H1 (cell line): ENCODE data around the gene SLC22A31. TPM values are rescaled to one million over a fixed set of nuclear protein-coding genes. Genes with fewer than 3 reads are reported as not detected.

Experiments
- CTCF ChIA-PET: fragments of 300-600 bp; sonication (Branson Sonifier 250); formaldehyde crosslinking; loops from one replicate; lab custom pipeline; 2021; ENCODE audit not compliant: partially characterized antibody; lab: Charles Lee
- POLR2A ChIA-PET: fragments of 300-600 bp; sonication (Branson Sonifier 250); formaldehyde crosslinking; loops from one replicate; lab custom pipeline; 2021; ENCODE audit warnings: inconsistent platforms; ENCODE audit not compliant: partially characterized antibody; lab: Charles Lee
- DNase-seq, 2 experiments: peaks; one replicate each; pipeline versions ENCODE4 v3.0.0 to v3.0.0-alpha.2; 2010 to 2022; ENCODE audit warnings: low spot score in 2 of 2, low read depth in 1 of 2, mixed read lengths in 1 of 2
- FAIRE-seq: peaks from 2 replicates; lab custom pipeline; 2011; peaks lifted over from hg19 to GRCh38; lab: Jason Lieb, UNC
- H2AFZ ChIP-seq: 2 replicates; pipeline ENCODE4 v1.8.1; 2012; ENCODE audit warnings: low read length, inconsistent platforms
- H2AK5ac ChIP-seq: 2 replicates; pipeline ENCODE4 v1.6.1; 2013; ENCODE audit warnings: low read depth, low read length
- H2BK120ac ChIP-seq: replicated peaks from 2 replicates; pipeline ENCODE3; 2013; ENCODE audit warnings: low read depth, low read length, inconsistent platforms
- H2BK12ac ChIP-seq: 2 replicates; pipeline ENCODE4 v1.6.1; 2013; ENCODE audit warnings: low read depth, low read length
- H2BK15ac ChIP-seq: 2 replicates; pipeline ENCODE4 v1.6.1; 2013; ENCODE audit warnings: low read length
- H2BK20ac ChIP-seq: 2 replicates; pipeline ENCODE4 v1.6.1; 2013; ENCODE audit warnings: low read length
- H2BK5ac ChIP-seq: 2 replicates; pipeline ENCODE4 v1.6.1; 2013; ENCODE audit warnings: low read depth, low read length
- H3K14ac ChIP-seq: 2 replicates; pipeline ENCODE4 v1.6.1; 2013; ENCODE audit warnings: inconsistent platforms; ENCODE audit not compliant: insufficient read length
- H3K18ac ChIP-seq: 2 replicates; pipeline ENCODE4 v1.6.1; 2013; ENCODE audit warnings: low read length; ENCODE audit errors: extremely low read depth
- H3K23ac ChIP-seq: 2 replicates; pipeline ENCODE4 v1.6.1; 2013; ENCODE audit warnings: inconsistent platforms; ENCODE audit not compliant: insufficient read length
- H3K23me2 ChIP-seq: 2 replicates; pipeline ENCODE4 v1.6.1; 2013; ENCODE audit warnings: low read depth, low read length
- H3K27ac ChIP-seq: 2 replicates; pipeline ENCODE4 v1.6.1; 2011; ENCODE audit warnings: low read depth, low read length, inconsistent platforms
- H3K27me3 ChIP-seq, 4 experiments: replicated peaks in 1 of 4; 1 replicate in 1 of 4; 2 replicates in 3 of 4; pipeline versions ENCODE4 v1.6.1 to v1.8.1; 2011 to 2013; ENCODE audit warnings: low read length in 3 of 4, mild to moderate bottlenecking in 3 of 4, inconsistent platforms in 2 of 4, mixed read lengths in 2 of 4, moderate library complexity in 1 of 4; ENCODE audit not compliant: control insufficient read depth in 3 of 4, insufficient read depth in 3 of 4; ENCODE audit errors: extremely low read depth in 1 of 4
- H3K36me3 ChIP-seq, 4 experiments: 2 replicates each; pipeline versions ENCODE4 v1.6.1 to v1.8.1; 2011 to 2013; ENCODE audit warnings: mild to moderate bottlenecking in 4 of 4, low read length in 3 of 4, moderate library complexity in 2 of 4, control low read depth in 1 of 4, inconsistent platforms in 1 of 4; ENCODE audit not compliant: insufficient read depth in 4 of 4, control insufficient read depth in 2 of 4
- H3K4ac ChIP-seq: replicated peaks from 2 replicates; pipeline ENCODE3; 2013; ENCODE audit warnings: low read length, low read depth, mixed read lengths, inconsistent platforms; ENCODE audit not compliant: insufficient read length
- H3K4me1 ChIP-seq, 4 experiments: replicated peaks in 1 of 4; 1 replicate in 1 of 4; 2 replicates in 3 of 4; pipeline versions ENCODE4 v1.6.1 to v1.8.1; 2011 to 2013; ENCODE audit warnings: low read length in 3 of 4, inconsistent platforms in 2 of 4, mixed read lengths in 1 of 4; ENCODE audit not compliant: insufficient read depth in 4 of 4, control insufficient read depth in 3 of 4
- H3K4me2 ChIP-seq, 2 experiments: 2 replicates each; pipeline versions ENCODE4 v1.6.1 to v1.8.1; 2011 to 2013; ENCODE audit warnings: low read depth in 2 of 2, low read length in 2 of 2, control low read depth in 1 of 2, inconsistent platforms in 1 of 2, mild to moderate bottlenecking in 1 of 2; ENCODE audit not compliant: insufficient read depth in 1 of 2
- H3K4me3 ChIP-seq, 4 experiments: fragments of 200-600, 300-600 bp in 1 of 4; sonication (generic), shearing (Covaris generic), sonication (Bioruptor Twin) in 1 of 4; 2 replicates each; pipeline versions ENCODE4 v1.5.1 to v1.8.1; 2011 to 2016; ENCODE audit warnings: low read length in 4 of 4, low read depth in 3 of 4, control low read depth in 2 of 4, inconsistent platforms in 2 of 4, mild to moderate bottlenecking in 2 of 4, mixed read lengths in 1 of 4, moderate library complexity in 1 of 4; ENCODE audit not compliant: insufficient read depth in 2 of 4; ENCODE audit errors: extremely low read depth in 1 of 4
- H3K56ac ChIP-seq: replicated peaks from 2 replicates; pipeline ENCODE3; 2013; ENCODE audit warnings: low read depth, mild to moderate bottlenecking, mixed read lengths, low read length, inconsistent platforms; ENCODE audit not compliant: insufficient read length
- H3K79me1 ChIP-seq: 2 replicates; pipeline ENCODE4 v1.6.1; 2013; ENCODE audit warnings: low read depth, low read length, control low read depth
- H3K79me2 ChIP-seq, 2 experiments: 2 replicates each; pipeline versions ENCODE4 v1.6.1 to v1.8.1; 2012 to 2013; ENCODE audit warnings: low read length in 2 of 2, mild to moderate bottlenecking in 2 of 2, inconsistent platforms in 1 of 2; ENCODE audit not compliant: insufficient read depth in 2 of 2, control insufficient read depth in 1 of 2
- H3K9ac ChIP-seq, 4 experiments: replicated peaks in 1 of 4; 1 replicate in 1 of 4; 2 replicates in 3 of 4; pipeline versions ENCODE4 v1.6.1 to v1.8.1; 2011 to 2013; ENCODE audit warnings: low read depth in 3 of 4, low read length in 3 of 4, control low read depth in 2 of 4, mild to moderate bottlenecking in 2 of 4, moderate library complexity in 2 of 4, inconsistent platforms in 1 of 4; ENCODE audit errors: extremely low read depth in 1 of 4
- H3K9me3 ChIP-seq, 2 experiments: 2 replicates each; pipeline versions ENCODE4 v1.6.1 to v1.8.1; 2012 to 2013; ENCODE audit warnings: mild to moderate bottlenecking in 2 of 2, moderate library complexity in 2 of 2, control low read depth in 1 of 2, inconsistent platforms in 1 of 2, low read depth in 1 of 2, low read length in 1 of 2, mixed read lengths in 1 of 2; ENCODE audit not compliant: insufficient read depth in 2 of 2
- H4K20me1 ChIP-seq, 2 experiments: replicated peaks in 1 of 2; 2 replicates each; pipeline versions ENCODE3 to v1.8.1; 2011 to 2013; ENCODE audit warnings: inconsistent platforms in 2 of 2, low read length in 2 of 2, mild to moderate bottlenecking in 1 of 2; ENCODE audit not compliant: insufficient read depth in 2 of 2, control insufficient read depth in 1 of 2
- H4K5ac ChIP-seq: 2 replicates; pipeline ENCODE4 v1.6.1; 2013; ENCODE audit warnings: low read length, low read depth, mixed read lengths, inconsistent platforms; ENCODE audit not compliant: insufficient read length
- H4K8ac ChIP-seq: 2 replicates; pipeline ENCODE4 v1.8.0; 2013; ENCODE audit warnings: mild to moderate bottlenecking, moderate library complexity, low read length, inconsistent platforms; ENCODE audit not compliant: insufficient read depth; ENCODE audit errors: extremely low read depth
- H4K91ac ChIP-seq: replicated peaks from 2 replicates; pipeline ENCODE3; 2013; ENCODE audit warnings: low read length, mixed read lengths, inconsistent platforms; ENCODE audit not compliant: insufficient read length
- CEBPB ChIP-seq: IDR thresholded peaks from 2 replicates; pipeline ENCODE4 v1.6.1; 2012; ENCODE audit warnings: low read depth, low read length
- CHD2 ChIP-seq: IDR thresholded peaks from 2 replicates; pipeline ENCODE4 v1.6.1; 2012; ENCODE audit warnings: low read length, improper control_type of control experiment
- EGR1 ChIP-seq: IDR thresholded peaks from 2 replicates; pipeline ENCODE4 v1.6.1; 2011; ENCODE audit warnings: low read depth, low read length, borderline replicate concordance
- EZH2 ChIP-seq: fragments of 200-600 bp; sonication (generic); IDR thresholded peaks from 2 replicates; pipeline ENCODE4 v1.7.1; 2012; ENCODE audit warnings: low read depth, mild to moderate bottlenecking, moderate library complexity, low read length, inconsistent platforms; ENCODE audit not compliant: severe bottlenecking
- GABPA ChIP-seq: IDR thresholded peaks from 2 replicates; pipeline ENCODE4 v1.6.1; 2011; ENCODE audit warnings: mild to moderate bottlenecking, low read length, moderate library complexity, borderline replicate concordance; ENCODE audit not compliant: insufficient read depth
- HDAC2 ChIP-seq, 2 experiments: fragments of 300-600 bp in 1 of 2; sonication (generic) in 1 of 2; IDR thresholded peaks; 2 replicates each; pipeline ENCODE4 v1.6.1; 2011 to 2012; ENCODE audit warnings: low read depth in 2 of 2, low read length in 2 of 2, mild to moderate bottlenecking in 2 of 2, moderate library complexity in 2 of 2, borderline replicate concordance in 1 of 2, inconsistent platforms in 1 of 2
- KDM4A ChIP-seq: IDR thresholded peaks from one replicate; pipeline ENCODE4 v1.7.1; 2012; ENCODE audit warnings: low read depth, mild to moderate bottlenecking, moderate library complexity, low read length, inconsistent platforms; ENCODE audit not compliant: severe bottlenecking
- MAFK ChIP-seq: IDR thresholded peaks from 2 replicates; pipeline ENCODE4 v1.6.1; 2012; ENCODE audit warnings: low read depth, mild to moderate bottlenecking, improper control_type of control experiment, low read length
- PHF8 ChIP-seq: fragments of 200-600 bp; sonication (generic); conservative IDR thresholded peaks from 2 replicates; pipeline ENCODE4 v1.7.1; 2012; ENCODE audit warnings: low read depth, mild to moderate bottlenecking, inconsistent platforms, low read length, moderate library complexity
- SIN3A ChIP-seq, 2 experiments: IDR thresholded peaks in 1 of 2; conservative IDR thresholded peaks in 1 of 2; 2 replicates each; pipeline ENCODE4 v1.6.1; 2011 to 2012; ENCODE audit warnings: low read length in 2 of 2, improper control_type of control experiment in 1 of 2, low read depth in 1 of 2, mild to moderate bottlenecking in 1 of 2
- SIRT6 ChIP-seq: IDR thresholded peaks from one replicate; pipeline ENCODE4 v1.7.1; 2012; ENCODE audit warnings: low read length, inconsistent platforms
- SP2 ChIP-seq: IDR thresholded peaks from 2 replicates; pipeline ENCODE4 v1.6.1; 2012; ENCODE audit warnings: mild to moderate bottlenecking, low read length, inconsistent platforms
- TCF12 ChIP-seq: IDR thresholded peaks from 2 replicates; pipeline ENCODE4 v1.6.1; 2011; ENCODE audit warnings: low read depth, mild to moderate bottlenecking, low read length
- WGBS, 2 experiments: shearing (Covaris generic) in 1 of 2; methylation state at CpG; one replicate each; pipeline versions ENCODE4 v1.1.6 to v1.1.7; 2013 to 2015; ENCODE audit warnings: low lambda C conversion rate in 2 of 2, mixed read lengths in 2 of 2, inconsistent platforms in 1 of 2, low coverage in 1 of 2, missing lambda C conversion rate in 1 of 2; ENCODE audit not compliant: insufficient replicate concordance in 2 of 2, insufficient coverage in 1 of 2, insufficient read length in 1 of 2; ENCODE audit errors: extremely low coverage in 1 of 2, missing lambda C conversion rate in 1 of 2; 5-methylcytosine and 5-hydroxymethylcytosine counted together
- polyA plus RNA-seq, 7 experiments: library from polyadenylated mRNA; depleted of rRNA in 3 of 7; stranded (reverse) in 5 of 7; unstranded in 2 of 7; fragments of >200 nt in 5 of 7; fragments of 200-250 nt in 2 of 7; gene quantifications; 1 replicate in 5 of 7; 2 replicates in 1 of 7; 4 replicates in 1 of 7; pipeline versions ENCODE4 v1.2.1 to v1.2.3, GENCODE V29; 2011 to 2013; ENCODE audit warnings: missing spikeins in 2 of 7, mixed read lengths in 2 of 7
- total RNA-seq: library from RNA; stranded (reverse); fragmentation: NEBNext Ultra II Directional; extraction: Animal tissue kit (Norgen Biotek cat#: 25700); gene quantifications from 2 replicates; pipeline ENCODE4 v1.2.1, GENCODE V29; 2021

Gene SLC22A31
- total and polyA plus RNA-seq, 2 of the 8 experiments (the other 6 are each of a cell fraction or from before 2014, with no cell fraction given): 7.7 to 10.6 TPM

- Histone ChIP-seq H3K27ac (no peak overlapping the region), H3K56ac (no peak overlapping the region), H3K14ac (no peak overlapping the region), H4K8ac (no peak overlapping the region), H4K20me1 (peaks cover 0 to 4% of the 10 kb centered on the region in 2 experiments), H4K5ac (no peak overlapping the region), H3K79me1 (no peaks in the 10 kb centered on the region), H3K27me3 (no peaks in the 10 kb centered on the region), H3K36me3 (no peaks in the 10 kb centered on the region), H2AK5ac (no peak overlapping the region), H2BK12ac (no peak overlapping the region), H2AFZ (no peak overlapping the region), H2BK20ac (no peak overlapping the region), H3K4me3 (no peak overlapping the region), H2BK5ac (no peak overlapping the region), H2BK15ac (no peak overlapping the region), H3K23ac (no peak overlapping the region), H3K4ac (no peak overlapping the region), H4K91ac (no peak overlapping the region), H2BK120ac (no peak overlapping the region), H3K4me1 (no peaks in the 10 kb centered on the region), H3K9ac (no peak overlapping the region), H3K79me2 (no peaks in the 10 kb centered on the region), H3K4me2 (no peak overlapping the region), H3K23me2 (no peaks in the 10 kb centered on the region), H3K9me3 (no peaks in the 10 kb centered on the region), H3K18ac (no peak overlapping the region)
- ChIA-PET CTCF (interaction anchor here (1.2 to 1.4 kb wide), 3 partner anchors 11 to 398 kb away, joined by 3 to 4 read pairs (median 4); no protein-coding TSS in a partner anchor), POLR2A (interaction anchor here (0.5 kb wide), 1 partner anchor 740 kb away, joined by 3 read pairs; no protein-coding TSS in a partner anchor)
- DNase-seq (no peak), FAIRE-seq (no peak)
- 82% methylated on average over 11 of the region's 11 CpGs; no CpG with 5 or more reads in 1 of the 2 experiments for WGBS, 2 experiments
- TF ChIP-seq EGR1 (no peak), CHD2 (no peak), KDM4A (no peak), GABPA (no peak), SIRT6 (no peak), HDAC2 (IDR thresholded peaks at IDR 0.05; ENCODE audit: borderline replicate concordance in 1 of 2, low read depth in 2 of 2, low read length in 2 of 2) (no peak), TCF12 (no peak), SP2 (no peak), MAFK (no peak), EZH2 (no peak), PHF8 (no peak), SIN3A (conservative IDR thresholded peaks at IDR 0.05 in 1 of 2, IDR thresholded peaks at IDR 0.05 in 1 of 2; ENCODE audit: low read depth in 1 of 2, low read length in 2 of 2) (no peak), CEBPB (no peak)
These were observed 10.0 kb upstream of the SLC22A31 start for GRCh38 chr16:89210165-89210903.
